Measurements from ENCODE around the gene CTNNBL1.

DNA sequence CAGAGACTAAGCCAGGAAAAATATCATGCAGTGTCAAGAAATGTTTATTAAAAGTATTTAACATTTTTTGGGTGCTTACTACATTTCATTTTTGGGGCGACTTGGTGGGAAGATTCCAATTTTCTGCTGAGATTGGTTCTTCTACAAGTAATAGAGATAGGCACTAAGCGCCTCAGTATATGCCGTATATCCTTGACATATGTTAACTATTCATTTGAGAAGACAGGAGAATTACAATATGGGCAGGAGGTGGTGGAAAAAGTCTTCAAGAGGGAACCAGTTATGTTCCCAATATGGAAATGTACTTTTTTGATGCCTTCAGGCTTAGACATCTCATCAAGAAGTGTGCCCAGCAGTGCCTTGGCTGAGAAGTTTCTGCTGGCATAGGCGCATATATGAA lies 6.5 kb downstream of the CTNNBL1 start:
- no peak for TF ChIP-seq POLR2A (IDR thresholded peaks at IDR 0.05; ENCODE audit: borderline replicate concordance, extremely low read depth, insufficient read depth, insufficient read length)
- TF ChIP-seq, protein P1, sequence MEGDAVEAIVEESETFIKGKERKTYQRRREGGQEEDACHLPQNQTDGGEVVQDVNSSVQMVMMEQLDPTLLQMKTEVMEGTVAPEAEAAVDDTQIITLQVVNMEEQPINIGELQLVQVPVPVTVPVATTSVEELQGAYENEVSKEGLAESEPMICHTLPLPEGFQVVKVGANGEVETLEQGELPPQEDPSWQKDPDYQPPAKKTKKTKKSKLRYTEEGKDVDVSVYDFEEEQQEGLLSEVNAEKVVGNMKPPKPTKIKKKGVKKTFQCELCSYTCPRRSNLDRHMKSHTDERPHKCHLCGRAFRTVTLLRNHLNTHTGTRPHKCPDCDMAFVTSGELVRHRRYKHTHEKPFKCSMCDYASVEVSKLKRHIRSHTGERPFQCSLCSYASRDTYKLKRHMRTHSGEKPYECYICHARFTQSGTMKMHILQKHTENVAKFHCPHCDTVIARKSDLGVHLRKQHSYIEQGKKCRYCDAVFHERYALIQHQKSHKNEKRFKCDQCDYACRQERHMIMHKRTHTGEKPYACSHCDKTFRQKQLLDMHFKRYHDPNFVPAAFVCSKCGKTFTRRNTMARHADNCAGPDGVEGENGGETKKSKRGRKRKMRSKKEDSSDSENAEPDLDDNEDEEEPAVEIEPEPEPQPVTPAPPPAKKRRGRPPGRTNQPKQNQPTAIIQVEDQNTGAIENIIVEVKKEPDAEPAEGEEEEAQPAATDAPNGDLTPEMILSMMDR (IDR thresholded peaks at IDR 0.05 in 2 of 3, conservative IDR thresholded peaks at IDR 0.05 in 1 of 3; ENCODE audit: borderline replicate concordance in 1 of 3, insufficient read depth in 1 of 3, low read depth in 2 of 3, low read length in 2 of 3), result no peak
- TF ChIP-seq, protein P2, sequence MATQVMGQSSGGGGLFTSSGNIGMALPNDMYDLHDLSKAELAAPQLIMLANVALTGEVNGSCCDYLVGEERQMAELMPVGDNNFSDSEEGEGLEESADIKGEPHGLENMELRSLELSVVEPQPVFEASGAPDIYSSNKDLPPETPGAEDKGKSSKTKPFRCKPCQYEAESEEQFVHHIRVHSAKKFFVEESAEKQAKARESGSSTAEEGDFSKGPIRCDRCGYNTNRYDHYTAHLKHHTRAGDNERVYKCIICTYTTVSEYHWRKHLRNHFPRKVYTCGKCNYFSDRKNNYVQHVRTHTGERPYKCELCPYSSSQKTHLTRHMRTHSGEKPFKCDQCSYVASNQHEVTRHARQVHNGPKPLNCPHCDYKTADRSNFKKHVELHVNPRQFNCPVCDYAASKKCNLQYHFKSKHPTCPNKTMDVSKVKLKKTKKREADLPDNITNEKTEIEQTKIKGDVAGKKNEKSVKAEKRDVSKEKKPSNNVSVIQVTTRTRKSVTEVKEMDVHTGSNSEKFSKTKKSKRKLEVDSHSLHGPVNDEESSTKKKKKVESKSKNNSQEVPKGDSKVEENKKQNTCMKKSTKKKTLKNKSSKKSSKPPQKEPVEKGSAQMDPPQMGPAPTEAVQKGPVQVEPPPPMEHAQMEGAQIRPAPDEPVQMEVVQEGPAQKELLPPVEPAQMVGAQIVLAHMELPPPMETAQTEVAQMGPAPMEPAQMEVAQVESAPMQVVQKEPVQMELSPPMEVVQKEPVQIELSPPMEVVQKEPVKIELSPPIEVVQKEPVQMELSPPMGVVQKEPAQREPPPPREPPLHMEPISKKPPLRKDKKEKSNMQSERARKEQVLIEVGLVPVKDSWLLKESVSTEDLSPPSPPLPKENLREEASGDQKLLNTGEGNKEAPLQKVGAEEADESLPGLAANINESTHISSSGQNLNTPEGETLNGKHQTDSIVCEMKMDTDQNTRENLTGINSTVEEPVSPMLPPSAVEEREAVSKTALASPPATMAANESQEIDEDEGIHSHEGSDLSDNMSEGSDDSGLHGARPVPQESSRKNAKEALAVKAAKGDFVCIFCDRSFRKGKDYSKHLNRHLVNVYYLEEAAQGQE (IDR thresholded peaks at IDR 0.05; ENCODE audit: low read depth), result no peak
- TF ChIP-seq CEBPB (IDR thresholded peaks at IDR 0.05; ENCODE audit: low read depth), result no peak
- TF ChIP-seq FOSL1 (IDR thresholded peaks at IDR 0.05; ENCODE audit: low read depth), result no peak
- no peak for TF ChIP-seq CBX3 (IDR thresholded peaks at IDR 0.05; ENCODE audit: low read depth)
- no peak for TF ChIP-seq ZFX (IDR thresholded peaks at IDR 0.05)

Data from HCT116 (cell line).